T-helper 2 cell treated with Interferon-gamma antibody and Interleukin-4, amounts not matched to agents 5 μg/mL and 100 μg/mL, for 36 hours (primary cell): Measurements from ENCODE around the gene SH2B3.
"Not testable (repeated sequence)": the region's sequence is repeated elsewhere in the genome, so short reads cannot be mapped to it uniquely, and the experiment has no call there.

Experiments used
- DNase-seq: peaks from one replicate; pipeline ENCODE4 v3.0.0; 2021; ENCODE audit warnings: low spot score
- H3K27ac Mint-ChIP-seq: one replicate; pipeline ENCODE4 v1.8.0; 2021; ENCODE audit warnings: mild to moderate bottlenecking, mixed read lengths
- H3K27me3 Mint-ChIP-seq: one replicate; pipeline ENCODE4 v1.8.0; 2021; ENCODE audit warnings: low read depth, mixed read lengths
- H3K36me3 Mint-ChIP-seq: one replicate; pipeline ENCODE4 v1.8.0; 2021; ENCODE audit warnings: low read depth, mixed read lengths
- H3K4me1 Mint-ChIP-seq: one replicate; pipeline ENCODE4 v1.8.0; 2021; ENCODE audit warnings: low read depth, mixed read lengths
- H3K4me3 Mint-ChIP-seq: one replicate; pipeline ENCODE4 v1.8.0; 2022; ENCODE audit warnings: mild to moderate bottlenecking, moderate library complexity, mixed read lengths
- H3K9me3 Mint-ChIP-seq: one replicate; pipeline ENCODE4 v1.8.0; 2021; ENCODE audit warnings: mixed read lengths

SH2B3 gene

GRCh38 chr12:111396271-111396670 lies 9.5 kb upstream of the SH2B3 start:
- H3K4me3 Mint-ChIP-seq = not testable (repeated sequence)
- peaks cover 24% of the 10 kb centered on the region for H3K4me1 Mint-ChIP-seq

GRCh38 chr12:111396726-111397445 lies 8.8 kb upstream of the SH2B3 start:
- H3K27ac Mint-ChIP-seq = no peak overlapping the region
- H3K4me1 Mint-ChIP-seq = peaks cover 24% of the 10 kb centered on the region
- H3K36me3 Mint-ChIP-seq = no peaks in the 10 kb centered on the region
- no peaks in the 10 kb centered on the region for H3K9me3 Mint-ChIP-seq
- H3K4me3 Mint-ChIP-seq = peak overlapping the region; percentile 61
- peak; percentile 82 for DNase-seq
- H3K27me3 Mint-ChIP-seq = peaks cover 10% of the 10 kb centered on the region

More at GRCh38 chr12:111396271-111396670, 9.5 kb upstream of the SH2B3 start:
- not testable (repeated sequence) for DNase-seq, H3K27ac Mint-ChIP-seq, H3K27me3 Mint-ChIP-seq, H3K9me3 Mint-ChIP-seq, H3K36me3 Mint-ChIP-seq

GRCh38 chr12:111398530-111398929 lies 7.2 kb upstream of the SH2B3 start:
- DNase-seq = no peak
- Mint-ChIP-seq H3K4me1 (peaks cover 32% of the 10 kb centered on the region), H3K36me3 (no peaks in the 10 kb centered on the region), H3K27ac (no peak overlapping the region), H3K4me3 (no peak overlapping the region), H3K9me3 (no peaks in the 10 kb centered on the region), H3K27me3 (peaks cover 11% of the 10 kb centered on the region)

- not testable (repeated sequence) for DNase-seq, H3K27me3 Mint-ChIP-seq, H3K36me3 Mint-ChIP-seq, H3K4me3 Mint-ChIP-seq, H3K9me3 Mint-ChIP-seq
- Mint-ChIP-seq H3K4me1 (peaks cover 46% of the 10 kb centered on the region), H3K27ac (peak overlapping the region; percentile 51)
These were observed 5.8 kb upstream of the SH2B3 start for GRCh38 chr12:111399741-111400404.

GRCh38 chr12:111401167-111401605 lies 4.5 kb upstream of the SH2B3 start:
- H3K4me1 Mint-ChIP-seq = peaks cover 46% of the 10 kb centered on the region
- no peak for DNase-seq
- no peak overlapping the region for H3K27ac Mint-ChIP-seq
- H3K4me3 Mint-ChIP-seq = no peak overlapping the region
- H3K36me3 Mint-ChIP-seq = no peaks in the 10 kb centered on the region
- H3K27me3 Mint-ChIP-seq = peaks cover 9% of the 10 kb centered on the region
- H3K9me3 Mint-ChIP-seq = no peaks in the 10 kb centered on the region

GRCh38 chr12:111402490-111402824 lies 3.3 kb upstream of the SH2B3 start:
- H3K27ac Mint-ChIP-seq, H3K9me3 Mint-ChIP-seq: not testable (repeated sequence)
- peak overlapping the region; percentile 76 for H3K4me3 Mint-ChIP-seq

GRCh38 chr12:111404362-111405148 lies 1.2 kb upstream of the SH2B3 start:
- H3K4me3 Mint-ChIP-seq = peak overlapping the region; percentile 90
- H3K4me1 Mint-ChIP-seq = peaks cover 49% of the 10 kb centered on the region
- no peaks in the 10 kb centered on the region for H3K9me3 Mint-ChIP-seq
- peaks cover 14% of the 10 kb centered on the region for H3K36me3 Mint-ChIP-seq
- peak overlapping the region; percentile 89 for H3K27ac Mint-ChIP-seq
- peaks cover 9% of the 10 kb centered on the region for H3K27me3 Mint-ChIP-seq
- DNase-seq = peak; percentile 77

More at GRCh38 chr12:111402490-111402824, 3.3 kb upstream of the SH2B3 start:
- H3K4me1 Mint-ChIP-seq = peaks cover 40% of the 10 kb centered on the region
- not testable (repeated sequence) for H3K27me3 Mint-ChIP-seq, H3K36me3 Mint-ChIP-seq, DNase-seq

GRCh38 chr12:111405149-111405858 lies 419 bp upstream of the SH2B3 start:
- Mint-ChIP-seq H3K27ac (peak overlapping the region; percentile 90), H3K4me3 (peak overlapping the region; percentile 90), H3K36me3 (peaks cover 14% of the 10 kb centered on the region), H3K9me3 (no peaks in the 10 kb centered on the region), H3K27me3 (peaks cover 7% of the 10 kb centered on the region), H3K4me1 (peaks cover 50% of the 10 kb centered on the region)
- DNase-seq = peak; percentile 96

- Mint-ChIP-seq H3K9me3 (no peaks in the 10 kb centered on the region), H3K4me1 (peaks cover 51% of the 10 kb centered on the region), H3K27me3 (peaks cover 2% of the 10 kb centered on the region), H3K36me3 (peaks cover 14% of the 10 kb centered on the region), H3K27ac (peak overlapping the region; percentile 83), H3K4me3 (peak overlapping the region; percentile 87)
- DNase-seq = peak; percentile 77
These were observed 1.0 kb downstream of the SH2B3 start for GRCh38 chr12:111406474-111407376.

GRCh38 chr12:111407377-111408115 lies 1.8 kb downstream of the SH2B3 start:
- Mint-ChIP-seq H3K4me1 (peaks cover 57% of the 10 kb centered on the region), H3K9me3 (no peaks in the 10 kb centered on the region), H3K27ac (peak overlapping the region; percentile 83), H3K4me3 (peak overlapping the region; percentile 87), H3K27me3 (peaks cover 2% of the 10 kb centered on the region), H3K36me3 (peaks cover 14% of the 10 kb centered on the region)
- no peak for DNase-seq

GRCh38 chr12:111408116-111408440 lies 2.4 kb downstream of the SH2B3 start:
- peak overlapping the region; percentile 87 for H3K4me3 Mint-ChIP-seq
- DNase-seq = no peak
- peaks cover 58% of the 10 kb centered on the region for H3K4me1 Mint-ChIP-seq
- H3K9me3 Mint-ChIP-seq = no peaks in the 10 kb centered on the region
- peak overlapping the region; percentile 67 for H3K27ac Mint-ChIP-seq
- H3K36me3 Mint-ChIP-seq = peaks cover 18% of the 10 kb centered on the region
- peaks cover 1% of the 10 kb centered on the region for H3K27me3 Mint-ChIP-seq

GRCh38 chr12:111408686-111409402 lies 3.1 kb downstream of the SH2B3 start:
- Mint-ChIP-seq H3K36me3 (peaks cover 24% of the 10 kb centered on the region), H3K4me3 (peak overlapping the region; percentile 87), H3K4me1 (peaks cover 57% of the 10 kb centered on the region), H3K27ac (peak overlapping the region; percentile 67), H3K9me3 (no peaks in the 10 kb centered on the region), H3K27me3 (no peaks in the 10 kb centered on the region)
- DNase-seq = no peak
